Subcutaneous abdominal adipose tissue (tissue), 5 donors: Measurements from ENCODE around the gene ITPRIPL2.
A peak's percentile ranks its signal among the peaks of the same experiment; 100 is the strongest.

ENCODE experiments used
- H3K27ac ChIP-seq: one replicate; pipeline ENCODE4 v1.7.0; 2013; ENCODE audit warnings: low read depth, mild to moderate bottlenecking, inconsistent platforms, low read length, moderate library complexity
- H3K27me3 ChIP-seq, 5 donors: one replicate each; pipeline ENCODE4 v1.7.0; 2013; ENCODE audit warnings: low read length in 5 of 5, inconsistent platforms in 1 of 5; ENCODE audit not compliant: control insufficient read depth in 5 of 5, insufficient read depth in 4 of 5
- H3K36me3 ChIP-seq, 5 donors: one replicate each; pipeline ENCODE4 v1.7.0; 2013; ENCODE audit warnings: low read length in 5 of 5; ENCODE audit not compliant: control insufficient read depth in 5 of 5, insufficient read depth in 5 of 5
- H3K4me1 ChIP-seq, 5 donors: one replicate each; pipeline ENCODE4 v1.7.0; 2013; ENCODE audit warnings: low read length in 5 of 5, mild to moderate bottlenecking in 3 of 5, moderate library complexity in 1 of 5; ENCODE audit not compliant: control insufficient read depth in 5 of 5, insufficient read depth in 5 of 5
- H3K4me3 ChIP-seq, 5 donors: one replicate each; pipeline ENCODE4 v1.7.0; 2013; ENCODE audit warnings: low read length in 5 of 5, low read depth in 1 of 5
- H3K9ac ChIP-seq, 5 donors: one replicate each; pipeline ENCODE4 v1.7.0; 2013; ENCODE audit warnings: low read length in 5 of 5, mild to moderate bottlenecking in 4 of 5, moderate library complexity in 3 of 5
- H3K9me3 ChIP-seq, 5 donors: one replicate each; pipeline ENCODE4 v1.7.0; 2013; ENCODE audit warnings: low read length in 5 of 5; ENCODE audit not compliant: control insufficient read depth in 5 of 5
- donor health status: healthy.
- donor health status: healthy.
- donor health status: healthy.
- donor health status: healthy.
- donor health status: healthy.

Gene ITPRIPL2

GRCh38 chr16:19083670-19084069 lies 30.1 kb upstream of the ITPRIPL2 start:
- H3K9ac ChIP-seq = no peak overlapping the region
- H3K36me3 ChIP-seq = peaks cover 8 to 18% (median 16%) of the 10 kb centered on the region in 5 donors
- H3K4me1 ChIP-seq = peaks cover 3 to 16% (median 11%) of the 10 kb centered on the region in 5 donors
- no peak overlapping the region for H3K27ac ChIP-seq
- H3K9me3 ChIP-seq = no peaks in the 10 kb centered on the region
- H3K27me3 ChIP-seq = no peaks in the 10 kb centered on the region
- no peak overlapping the region for H3K4me3 ChIP-seq

DNA sequence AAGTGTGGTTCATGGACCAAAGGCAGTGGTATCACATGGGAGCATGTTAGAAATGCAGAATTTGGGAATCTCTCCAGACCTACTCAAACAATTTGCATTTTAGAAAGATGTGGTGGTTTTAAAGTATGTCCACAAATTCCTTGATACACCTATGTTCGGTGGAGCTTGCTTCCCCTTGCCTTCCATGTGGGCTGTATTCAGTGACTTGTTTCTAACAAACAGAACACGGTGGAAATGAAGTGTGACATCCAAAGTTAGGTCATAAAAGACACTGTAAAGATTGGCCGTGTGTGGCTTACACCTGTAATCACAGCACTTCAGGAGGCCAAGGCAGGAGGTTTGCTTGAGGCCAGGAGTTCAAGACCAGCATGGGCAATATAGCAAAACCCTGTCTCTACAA lies 29.6 kb upstream of the ITPRIPL2 start:
- H3K27me3 ChIP-seq = no peaks in the 10 kb centered on the region
- no peaks in the 10 kb centered on the region for H3K9me3 ChIP-seq
- H3K36me3 ChIP-seq = peaks cover 3 to 14% (median 12%) of the 10 kb centered on the region in 5 donors
- H3K9ac ChIP-seq = no peak overlapping the region
- no peak overlapping the region for H3K27ac ChIP-seq
- peaks cover 3 to 16% (median 11%) of the 10 kb centered on the region in 5 donors for H3K4me1 ChIP-seq
- H3K4me3 ChIP-seq = no peak overlapping the region

DNA sequence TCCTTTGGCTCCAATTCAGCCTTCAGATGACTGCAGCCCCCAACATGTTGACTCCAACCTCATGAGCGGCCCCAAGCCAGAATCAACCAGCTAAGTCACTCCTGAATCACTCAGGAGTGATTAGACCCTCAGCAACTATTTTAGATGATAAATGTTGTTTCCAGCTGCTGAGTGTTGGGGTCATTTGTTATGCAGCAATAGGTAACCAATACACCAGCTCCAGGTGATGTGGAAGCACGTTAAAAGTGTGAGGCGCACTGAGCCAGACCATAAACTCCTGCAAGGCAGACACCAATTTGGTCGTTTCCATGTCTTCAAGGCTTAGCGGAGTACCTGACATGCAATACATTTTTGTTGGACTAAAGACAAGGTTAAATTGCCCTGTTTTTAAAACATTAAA lies 28.9 kb upstream of the ITPRIPL2 start:
- H3K4me1 ChIP-seq = peaks cover 3 to 16% (median 11%) of the 10 kb centered on the region in 5 donors
- H3K27ac ChIP-seq = no peak overlapping the region
- H3K4me3 ChIP-seq = no peak overlapping the region
- H3K9ac ChIP-seq = no peak overlapping the region
- no peaks in the 10 kb centered on the region for H3K27me3 ChIP-seq
- H3K36me3 ChIP-seq = peaks cover 0 to 12% (median 8%) of the 10 kb centered on the region in 5 donors
- no peaks in the 10 kb centered on the region for H3K9me3 ChIP-seq

DNA sequence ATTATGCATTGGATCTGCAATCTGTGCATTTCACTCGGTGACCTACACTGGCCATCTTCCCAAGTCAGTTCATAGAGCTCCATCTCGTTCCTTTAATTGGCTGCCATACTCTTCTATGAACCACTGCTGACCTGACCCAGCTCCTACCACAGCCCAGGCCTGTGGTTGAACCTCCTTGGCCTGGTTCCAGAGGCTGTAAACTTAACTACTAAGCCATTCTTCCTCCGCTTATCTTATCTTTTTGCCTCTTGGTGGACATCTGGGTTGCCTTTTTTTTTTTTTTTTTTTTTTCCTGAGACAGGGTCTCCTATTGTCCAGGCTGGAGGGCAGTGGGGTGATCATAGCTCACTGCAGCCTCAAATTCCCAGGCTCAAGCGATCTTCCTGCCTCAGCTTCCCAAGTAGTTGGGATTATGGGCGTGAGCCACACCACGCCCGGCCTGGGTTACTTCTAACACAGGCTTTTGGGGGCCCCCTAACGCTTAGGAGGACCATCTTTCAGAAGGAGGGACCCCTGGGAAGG lies 28.0 kb upstream of the ITPRIPL2 start:
- Histone ChIP-seq H3K36me3 (peaks cover 0 to 9% (median 8%) of the 10 kb centered on the region in 5 donors), H3K4me3 (peak overlapping the region in 2 of 5 donors; percentile 67 to 78), H3K4me1 (peaks cover 3 to 16% (median 11%) of the 10 kb centered on the region in 5 donors), H3K27me3 (no peaks in the 10 kb centered on the region), H3K9me3 (no peaks in the 10 kb centered on the region), H3K27ac (no peak overlapping the region), H3K9ac (peak overlapping the region in 4 of 5 donors; percentile 34 to 75 (median 65))

DNA sequence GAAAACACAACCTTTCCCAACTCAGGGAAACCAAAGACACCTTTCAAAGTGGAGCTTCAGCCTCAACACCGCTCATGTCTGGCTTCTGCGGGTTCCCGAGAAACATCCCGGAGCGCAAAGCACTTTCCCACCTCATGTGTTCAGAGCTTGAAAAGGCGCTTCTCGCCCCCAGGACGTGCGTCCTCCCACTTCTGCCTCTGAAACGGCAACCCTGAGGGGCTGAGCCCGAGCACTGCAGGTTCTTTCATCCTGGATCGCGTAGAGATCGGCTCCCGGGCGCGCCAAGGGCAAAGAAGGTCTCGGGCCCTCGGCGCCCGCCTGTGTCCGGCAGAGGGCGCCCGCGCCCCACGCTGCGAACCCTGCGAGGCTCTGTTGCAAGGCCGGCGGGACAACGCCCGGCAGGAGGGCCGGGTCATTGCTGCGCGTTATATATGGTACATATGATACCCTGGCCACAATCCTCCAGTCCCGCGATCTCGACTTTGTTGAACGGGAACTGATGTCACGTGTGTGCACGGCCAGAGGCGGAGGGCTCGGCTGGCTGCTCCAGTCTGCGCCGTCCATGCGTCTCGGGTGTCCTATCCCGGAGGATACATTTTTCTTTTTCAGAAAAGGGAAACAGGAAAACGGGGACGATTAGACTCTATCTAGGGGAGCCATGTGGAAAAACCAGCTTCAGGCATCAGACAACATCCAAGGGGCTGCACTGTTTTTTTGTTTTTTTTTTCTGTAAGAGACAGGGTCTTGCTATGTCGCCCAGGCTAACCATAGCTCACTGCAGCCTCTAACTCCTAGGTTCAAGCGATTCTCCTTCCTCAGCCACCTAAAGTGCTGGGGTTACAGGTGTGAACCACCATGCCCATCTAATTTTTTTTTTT lies 27.2 kb upstream of the ITPRIPL2 start:
- H3K4me1 ChIP-seq = peaks cover 3 to 16% (median 11%) of the 10 kb centered on the region in 5 donors
- H3K9me3 ChIP-seq = no peaks in the 10 kb centered on the region
- no peaks in the 10 kb centered on the region for H3K27me3 ChIP-seq
- H3K36me3 ChIP-seq = peaks cover 0 to 4% (median 4%) of the 10 kb centered on the region in 5 donors
- H3K9ac ChIP-seq = peak overlapping the region; percentile 38 to 75 (median 69)
- H3K27ac ChIP-seq = no peak overlapping the region
- H3K4me3 ChIP-seq = peak overlapping the region; percentile 67 to 81 (median 75)

DNA sequence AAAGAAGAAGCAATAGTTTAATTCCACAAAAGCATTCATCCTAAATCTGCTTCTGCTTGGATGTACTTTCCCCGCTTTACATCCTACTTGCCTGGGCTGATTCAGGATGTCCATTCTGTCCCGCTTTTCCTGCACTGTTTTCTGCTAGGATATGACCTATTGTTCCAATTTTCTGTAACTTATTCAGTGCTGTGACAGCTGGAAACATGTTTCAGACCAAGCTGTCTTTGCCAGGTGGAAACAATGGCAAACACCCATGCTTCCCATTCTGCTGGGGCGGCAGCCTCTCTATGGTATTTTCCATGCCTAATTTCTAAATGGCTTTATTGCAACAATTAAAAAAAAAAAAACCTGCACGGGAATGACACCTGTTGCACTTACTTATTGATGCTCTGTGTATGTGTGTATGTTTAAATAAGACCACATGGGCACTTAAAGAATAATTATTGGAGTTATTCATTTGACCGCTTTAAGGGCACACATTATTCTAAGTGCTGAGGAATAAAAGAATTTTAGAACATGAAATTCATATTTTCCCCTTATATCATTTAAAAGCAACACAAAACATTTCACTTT lies 25.3 kb upstream of the ITPRIPL2 start:
- no peak overlapping the region for H3K27ac ChIP-seq

DNA sequence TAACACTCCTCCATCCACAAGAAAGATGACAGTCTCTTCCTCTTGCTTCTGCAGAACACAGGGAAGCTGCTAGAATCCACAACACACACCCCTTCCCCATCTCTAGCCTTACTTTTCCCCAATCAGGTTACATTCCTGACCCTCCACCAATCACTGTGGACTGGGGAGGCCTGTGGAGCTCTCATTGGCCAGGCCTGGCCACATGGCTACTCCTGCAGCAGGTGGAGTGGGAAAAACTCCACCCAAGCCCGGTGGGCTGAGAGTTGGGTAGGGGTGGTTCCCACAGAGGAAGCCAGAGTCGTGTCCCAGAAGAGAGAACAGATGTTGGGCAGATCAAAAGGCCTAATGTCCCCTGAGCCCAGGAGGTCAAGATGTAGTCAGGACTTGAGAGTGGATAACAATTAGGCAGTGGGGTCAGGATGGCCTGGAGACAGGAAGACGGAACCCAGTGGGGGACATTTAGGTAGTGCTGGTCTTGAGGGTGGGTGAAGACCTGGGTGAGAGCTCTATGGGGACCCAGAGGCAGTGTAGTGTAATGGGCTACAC lies 24.3 kb upstream of the ITPRIPL2 start:
- H3K4me3 ChIP-seq = no peak overlapping the region
- H3K27me3 ChIP-seq = no peaks in the 10 kb centered on the region
- H3K9ac ChIP-seq = no peak overlapping the region
- H3K27ac ChIP-seq = no peak overlapping the region
- H3K36me3 ChIP-seq = no peaks in the 10 kb centered on the region
- H3K9me3 ChIP-seq = no peaks in the 10 kb centered on the region
- H3K4me1 ChIP-seq = peaks cover 3 to 23% (median 16%) of the 10 kb centered on the region in 5 donors

More for the DNA sequence above, 25.3 kb upstream of the ITPRIPL2 start:
- Histone ChIP-seq H3K9me3 (no peaks in the 10 kb centered on the region), H3K27me3 (no peaks in the 10 kb centered on the region), H3K4me1 (peaks cover 3 to 23% (median 16%) of the 10 kb centered on the region in 5 donors), H3K36me3 (no peaks in the 10 kb centered on the region), H3K4me3 (no peak overlapping the region), H3K9ac (no peak overlapping the region)

GRCh38 chr16:19090916-19091315 lies 22.8 kb upstream of the ITPRIPL2 start:
- H3K36me3 ChIP-seq = no peaks in the 10 kb centered on the region
- no peak overlapping the region for H3K27ac ChIP-seq
- H3K9me3 ChIP-seq = no peaks in the 10 kb centered on the region
- H3K9ac ChIP-seq = no peak overlapping the region
- peaks cover 3 to 19% (median 14%) of the 10 kb centered on the region in 5 donors for H3K4me1 ChIP-seq
- H3K4me3 ChIP-seq = no peak overlapping the region
- H3K27me3 ChIP-seq = no peaks in the 10 kb centered on the region

DNA sequence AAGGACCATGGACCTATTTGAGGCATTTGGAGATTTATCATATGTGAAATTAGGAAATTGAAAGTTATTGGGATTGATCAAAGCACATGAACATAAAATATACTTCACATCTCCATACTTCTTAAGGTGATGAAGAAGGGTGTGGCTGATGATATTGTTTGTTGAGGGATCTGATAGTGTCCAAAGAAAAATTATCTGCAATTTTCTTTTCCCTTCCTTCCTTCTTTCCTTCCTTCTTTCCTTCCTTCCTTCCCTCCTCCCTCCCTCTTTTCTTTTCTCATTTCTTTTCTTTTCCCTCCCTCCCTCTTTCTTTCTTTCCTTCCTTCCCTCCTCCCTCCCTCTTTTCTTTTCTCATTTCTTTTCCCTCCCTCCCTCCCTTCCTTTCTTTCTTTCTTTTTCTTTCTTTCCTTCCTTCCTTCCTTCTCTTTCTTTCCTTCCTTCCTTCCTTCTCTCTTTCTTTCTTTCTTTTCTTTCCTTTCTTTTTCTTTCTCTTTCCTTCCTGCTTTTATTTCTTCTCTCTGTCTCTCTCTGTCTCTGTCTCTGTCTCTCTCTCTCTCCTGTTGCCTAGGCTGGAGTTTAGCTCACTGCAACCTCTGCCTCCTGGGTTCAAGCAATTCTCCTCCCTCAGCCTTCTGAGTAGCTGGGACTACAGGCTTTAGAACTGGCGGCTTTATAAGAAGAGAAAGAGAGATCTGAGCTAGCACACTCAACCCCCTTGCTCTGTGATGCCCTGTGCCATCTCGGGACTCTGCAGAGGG lies 20.9 kb upstream of the ITPRIPL2 start:
- no peaks in the 10 kb centered on the region for H3K27me3 ChIP-seq
- H3K27ac ChIP-seq = peak overlapping the region; percentile 73
- H3K36me3 ChIP-seq = no peaks in the 10 kb centered on the region
- H3K4me1 ChIP-seq = peaks cover 0 to 7% (median 4%) of the 10 kb centered on the region in 5 donors
- no peak overlapping the region for H3K4me3 ChIP-seq
- H3K9me3 ChIP-seq = no peaks in the 10 kb centered on the region
- no peak overlapping the region for H3K9ac ChIP-seq
